ENCODE measurements around the gene SECISBP2L. TPM values are rescaled to one million over a fixed set of nuclear protein-coding genes. Genes with fewer than 3 reads are reported as not detected.

Gene SECISBP2L
- total and polyA plus RNA-seq, 9 of the 15 experiments (the other 6 are each of a cell fraction or from before 2014, with no cell fraction given) = 0.55 to 14.1 (median 10.4) TPM

GRCh38 chr15:48975472-48976419 is 70.5 kb downstream of the SECISBP2L start (continued):
- TF ChIP-seq ZBTB11 (CRISPR knock-in tag; IDR thresholded peaks at IDR 0.05) (peak in 1 of 3 experiments; percentile 76; a peak in 2 of 6 replicates), MYC (IDR thresholded peaks at IDR 0.05; ENCODE audit: low read depth, low read length) (peak; percentile 41; the same call in 1 of the 2 replicates), MYC (CRISPR knock-in tag; IDR thresholded peaks at IDR 0.05; ENCODE audit: borderline replicate concordance, low read depth) (no peak), SREBF2 (CRISPR knock-in tag; IDR thresholded peaks at IDR 0.05) (no peak), CXXC5 (CRISPR knock-in tag; IDR thresholded peaks at IDR 0.05) (peak; percentile 91), BCOR (IDR thresholded peaks at IDR 0.05) (no peak), GATA2 (CRISPR knock-in tag; IDR thresholded peaks at IDR 0.05) (no peak), MAFF (IDR thresholded peaks at IDR 0.05; ENCODE audit: low read length) (no peak), PBX2 (CRISPR knock-in tag; IDR thresholded peaks at IDR 0.05; ENCODE audit: low read depth) (no peak), PBX2 (tag; conservative IDR thresholded peaks at IDR 0.05; ENCODE audit: low read depth) (no peak), SFPQ (IDR thresholded peaks at IDR 0.05; ENCODE audit: low read depth, low read length) (no peak), RCOR1 (IDR thresholded peaks at IDR 0.05; ENCODE audit: borderline replicate concordance in 1 of 2, low read depth in 2 of 2, low read length in 2 of 2) (peak in 1 of 2 experiments; percentile 62; a peak in 1 of 4 replicates), ILK (tag; IDR thresholded peaks at IDR 0.05; ENCODE audit: borderline replicate concordance, low read depth) (no peak), PHTF2 (CRISPR knock-in tag; IDR thresholded peaks at IDR 0.05) (no peak), CTCFL (IDR thresholded peaks at IDR 0.05; ENCODE audit: borderline replicate concordance, insufficient read depth, low read depth, low read length, poor library complexity, severe bottlenecking) (peak; percentile 36)
